Head of caudate nucleus (tissue), 42 donors: Measurements from ENCODE around the gene TRAF4.
"Not testable (repeated sequence)": the region's sequence is repeated elsewhere in the genome, so short reads cannot be mapped to it uniquely, and the experiment has no call there.

Source experiments
- DNase-seq, 42 donors: peaks; one replicate each; pipeline versions ENCODE4 v3.0.0 to v3.0.0-alpha.2; 2020 to 2021; ENCODE audit warnings: mixed read lengths in 7 of 42
- intact Hi-C: fragments of 100-400 bp; cut with DNase I; formaldehyde crosslinking; loops from one replicate; pipeline ENCODE4 v1.15.0; 2022

TRAF4 gene

DNA sequence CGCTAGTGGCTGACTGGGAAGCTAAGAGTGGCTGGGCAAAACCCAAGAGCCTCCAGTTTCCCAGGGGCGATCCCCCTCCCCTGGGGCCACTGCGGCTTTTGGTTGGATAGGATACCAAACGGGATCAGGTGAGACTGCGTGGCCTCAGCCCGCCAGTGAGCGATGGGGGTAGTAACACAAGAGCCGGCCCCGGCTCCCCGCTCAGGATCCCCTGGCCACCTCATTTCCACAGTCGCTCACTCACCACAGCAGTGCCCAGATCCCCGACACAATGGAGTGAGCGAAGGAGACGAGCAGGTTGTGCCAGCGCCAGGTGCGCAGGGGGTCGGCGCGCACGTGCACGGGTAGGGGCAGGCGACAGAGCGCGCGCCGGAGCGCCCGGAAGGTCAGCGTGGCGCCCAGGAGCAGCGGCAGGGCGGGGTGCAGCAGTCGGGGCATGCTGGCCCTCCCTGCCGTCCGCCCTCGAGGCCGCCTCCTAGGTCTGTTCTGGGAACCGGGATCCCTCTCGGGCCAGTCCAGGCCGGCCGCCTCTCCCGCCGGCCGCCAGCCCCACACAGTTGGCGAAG, 18.1 kb upstream of the TRAF4 start:
- DNase-seq: peak in 8 of 42 donors; percentile 18 to 58 (median 40)
- intact Hi-C loops: loop anchor here (5.0 to 10.0 kb wide), 2 partner anchors 179 to 227 kb away; partner anchors contain the start of genes DHRS13 and PHF12

DNA sequence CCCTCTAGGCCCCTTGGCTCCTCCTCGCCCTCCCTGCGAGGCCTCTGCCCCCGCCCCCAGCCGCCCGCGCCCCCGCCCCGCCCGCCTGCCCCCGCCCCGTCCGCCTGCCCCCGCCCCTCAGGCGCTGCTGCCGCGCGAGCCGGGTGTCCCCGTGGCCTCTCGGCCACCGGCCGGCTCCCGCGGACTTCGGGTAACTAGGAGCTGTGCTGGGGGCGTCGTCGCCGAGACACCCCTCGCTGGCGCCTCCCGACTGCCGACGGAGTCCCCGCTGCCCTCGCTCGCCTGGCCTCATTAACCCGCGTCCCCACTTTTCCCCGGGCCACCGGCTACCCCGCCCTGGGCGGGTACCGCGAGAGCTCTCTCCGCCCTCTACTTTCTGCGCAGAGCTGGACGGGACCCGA, 17.6 kb upstream of the TRAF4 start, which contains the start of gene TLCD1:
Gene TLCD1, minus strand, starts transcription at position 8 of the 401 bp plus-strand sequence. CDS start 136 bp downstream, outside the sequence.
- intact Hi-C loops: loop anchor here (5.0 to 10.0 kb wide), 2 partner anchors 179 to 226 kb away; partner anchors contain the start of genes DHRS13 and PHF12
- peak in 29 of 42 donors; percentile 30 to 81 (median 59) for DNase-seq

DNA sequence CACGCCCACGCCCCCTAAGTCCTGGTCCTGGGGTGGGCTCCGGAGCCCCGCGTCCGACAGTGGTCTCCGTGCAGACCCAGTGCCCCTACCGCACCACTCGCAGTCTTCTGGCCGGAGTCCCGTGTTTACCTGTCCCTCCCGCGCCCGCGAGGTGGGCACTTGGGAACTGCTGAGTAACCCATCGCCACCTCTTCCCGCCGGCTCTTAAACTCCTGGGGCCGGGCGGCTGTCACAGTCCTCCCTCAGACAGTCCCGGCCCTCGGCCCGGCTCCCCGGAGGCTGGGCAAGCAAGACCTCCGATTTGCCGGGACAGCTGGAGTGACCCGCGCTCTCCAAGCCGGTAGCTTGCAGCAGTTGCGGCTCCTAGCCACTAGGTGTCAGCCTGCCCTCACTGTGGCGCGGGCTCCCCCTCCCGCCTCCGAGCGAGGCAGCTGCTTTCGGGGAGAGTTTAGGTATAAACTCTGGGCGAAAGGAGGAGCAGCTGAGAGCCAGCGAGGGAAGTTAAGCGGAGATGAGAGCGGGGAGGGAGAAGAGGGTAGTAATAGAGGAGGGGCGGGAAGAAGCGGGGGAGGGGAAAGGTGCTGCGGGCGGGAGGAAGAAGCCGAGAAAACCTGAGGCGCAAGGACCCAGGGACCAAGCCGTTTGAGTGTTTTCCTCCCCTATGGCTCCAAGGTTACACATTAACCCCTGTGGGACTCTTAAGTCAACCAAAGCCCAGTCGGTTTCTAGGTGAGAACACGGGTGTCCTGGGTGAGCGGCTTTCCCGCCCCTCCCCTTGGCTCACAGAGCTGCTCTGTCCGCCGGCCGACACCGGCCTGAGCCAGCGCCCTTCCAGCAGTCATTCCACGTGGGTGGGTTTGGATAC, 17.0 kb upstream of the TRAF4 start:
- intact Hi-C loops: loop anchor here (5.0 to 10.0 kb wide), 2 partner anchors 178 to 225 kb away; partner anchors contain the start of genes DHRS13 and PHF12
- peak; percentile 86 to 97 (median 93) for DNase-seq

DNA sequence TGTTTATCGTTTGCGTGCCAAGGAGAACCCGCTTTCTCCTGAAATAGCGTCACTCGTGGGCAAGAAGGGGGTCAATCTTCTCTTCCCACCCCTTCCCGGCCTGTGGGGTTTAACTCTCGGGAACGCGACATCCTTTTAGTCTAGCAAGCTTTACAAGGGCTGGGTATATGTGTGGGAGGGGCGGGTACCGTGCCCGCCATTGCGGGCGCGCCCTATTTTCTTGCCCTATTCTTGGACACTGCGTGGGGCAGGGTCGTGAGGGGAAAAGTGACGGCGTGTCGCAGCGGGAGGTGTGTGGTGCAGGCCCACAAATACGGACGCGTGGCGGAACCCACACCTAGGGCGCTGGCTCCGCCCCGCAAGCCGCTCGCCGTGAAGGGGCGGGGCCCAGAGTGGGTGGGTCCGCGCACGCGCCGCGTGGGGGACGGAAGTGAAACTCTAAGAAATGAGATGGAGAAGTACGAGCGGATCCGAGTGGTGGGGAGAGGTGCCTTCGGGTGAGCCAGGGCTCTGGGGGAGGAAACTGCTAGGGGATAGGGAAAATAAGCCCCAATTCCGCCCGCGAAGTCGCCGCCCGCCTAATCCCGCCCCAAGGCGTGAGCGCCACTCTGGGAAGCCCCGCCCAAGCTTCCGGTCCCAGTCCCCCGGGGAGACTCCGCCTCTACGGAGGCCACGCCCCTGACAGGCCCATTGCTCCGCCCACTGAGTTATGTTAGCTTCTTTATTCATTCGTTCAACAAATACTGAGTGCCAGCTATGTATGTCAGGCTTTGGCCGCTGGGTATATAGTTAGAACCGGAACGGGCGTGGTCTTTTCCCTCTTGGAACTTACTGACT, 15.2 kb upstream of the TRAF4 start, which contains the start of gene NEK8:
Gene NEK8, plus strand, starts transcription at position 425 of the 837 bp plus-strand sequence. Its CDS starts 26 bp downstream, at position 451.
- DNase-seq: peak; percentile 89 to 98 (median 95)
- intact Hi-C loops: loop anchor here (2.0 to 10.0 kb wide), 3 partner anchors 16 to 224 kb away; partner anchors contain the start of genes DHRS13, PHF12 and TRAF4

DNA sequence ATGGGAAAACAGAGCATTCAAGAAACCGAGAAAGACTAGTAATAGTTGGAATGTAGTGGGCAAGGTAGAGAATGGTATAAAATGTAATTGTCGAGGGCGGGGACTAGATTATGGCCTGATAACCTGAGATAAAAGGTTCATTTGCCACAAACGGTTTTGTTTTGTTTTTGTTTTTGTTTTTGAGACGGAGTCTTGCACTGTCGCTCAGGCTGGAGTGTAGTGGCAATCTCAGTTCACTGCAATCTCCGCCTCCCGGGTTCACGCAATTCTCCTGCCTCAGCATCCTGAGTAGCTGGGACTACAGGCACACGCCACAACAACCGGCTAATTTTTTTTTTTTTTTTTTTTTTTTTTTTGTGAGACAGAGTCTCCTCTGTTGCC, 13.9 kb upstream of the TRAF4 start:
- intact Hi-C loops: loop anchor here (2.0 to 10.0 kb wide), 3 partner anchors 15 to 222 kb away; partner anchors contain the start of genes DHRS13, PHF12 and TRAF4
- DNase-seq: no peak

DNA sequence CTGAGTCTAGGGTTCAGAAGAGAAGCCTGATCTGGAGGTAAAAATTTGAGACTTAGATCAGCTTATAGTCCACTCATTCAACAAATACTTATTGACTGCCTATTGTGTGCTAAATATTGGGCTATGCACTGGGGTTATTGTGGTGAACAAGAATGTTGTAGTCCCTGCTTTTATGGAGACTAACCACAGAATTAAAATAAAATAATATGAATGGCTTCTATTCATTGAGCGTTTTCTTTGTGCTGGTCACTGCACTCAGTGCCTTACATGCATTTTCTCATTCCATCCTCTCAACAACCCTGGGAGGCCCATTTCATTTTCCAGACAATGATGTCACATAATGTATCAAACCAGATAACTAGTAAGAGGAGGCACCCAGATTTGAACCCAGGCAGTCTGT, 10.5 kb upstream of the TRAF4 start:
- no peak for DNase-seq
- intact Hi-C loops: no loop called here

DNA sequence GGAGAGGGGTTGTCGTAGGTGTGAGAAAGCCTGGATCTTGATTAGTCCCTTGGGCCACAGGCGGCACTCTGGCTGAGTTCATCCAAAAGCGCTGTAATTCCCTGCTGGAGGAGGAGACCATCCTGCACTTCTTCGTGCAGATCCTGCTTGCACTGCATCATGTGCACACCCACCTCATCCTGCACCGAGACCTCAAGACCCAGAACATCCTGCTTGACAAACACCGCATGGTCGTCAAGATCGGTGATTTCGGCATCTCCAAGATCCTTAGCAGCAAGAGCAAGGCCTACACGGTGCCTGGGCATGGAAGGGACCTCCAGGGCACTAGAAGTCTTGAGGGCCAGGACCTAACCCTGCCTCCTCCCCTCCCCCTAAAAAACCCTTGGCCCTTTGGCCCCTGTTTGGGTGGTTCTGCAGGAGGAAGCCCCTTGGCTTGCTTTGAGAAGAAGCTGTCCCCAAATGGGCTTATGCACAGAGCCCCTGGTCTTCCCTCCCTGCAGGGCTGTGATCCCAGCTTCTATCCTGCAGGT, 9.0 kb upstream of the TRAF4 start:
- no peak for DNase-seq
- intact Hi-C loops: no loop called here

DNA sequence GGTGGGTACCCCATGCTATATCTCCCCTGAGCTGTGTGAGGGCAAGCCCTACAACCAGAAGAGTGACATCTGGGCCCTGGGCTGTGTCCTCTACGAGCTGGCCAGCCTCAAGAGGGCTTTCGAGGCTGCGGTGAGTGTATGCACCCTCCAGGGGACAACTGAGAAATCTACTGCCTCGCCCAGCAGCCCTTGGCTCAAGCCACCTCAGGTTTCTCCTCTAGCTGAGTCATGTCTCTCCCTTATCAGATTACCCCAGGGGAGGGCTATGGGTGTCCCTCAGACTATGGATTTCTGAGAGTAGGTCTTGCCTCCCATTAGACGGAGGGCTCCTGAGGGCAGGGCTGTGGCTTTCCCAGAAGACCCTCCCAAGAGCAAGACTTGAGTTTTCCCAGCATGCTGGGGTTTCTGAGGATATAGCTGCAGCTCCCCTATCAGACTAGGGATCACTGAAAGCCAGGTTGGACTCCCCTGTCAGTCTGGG, 8.5 kb upstream of the TRAF4 start:
- intact Hi-C loops: no loop called here
- DNase-seq: no peak

DNA sequence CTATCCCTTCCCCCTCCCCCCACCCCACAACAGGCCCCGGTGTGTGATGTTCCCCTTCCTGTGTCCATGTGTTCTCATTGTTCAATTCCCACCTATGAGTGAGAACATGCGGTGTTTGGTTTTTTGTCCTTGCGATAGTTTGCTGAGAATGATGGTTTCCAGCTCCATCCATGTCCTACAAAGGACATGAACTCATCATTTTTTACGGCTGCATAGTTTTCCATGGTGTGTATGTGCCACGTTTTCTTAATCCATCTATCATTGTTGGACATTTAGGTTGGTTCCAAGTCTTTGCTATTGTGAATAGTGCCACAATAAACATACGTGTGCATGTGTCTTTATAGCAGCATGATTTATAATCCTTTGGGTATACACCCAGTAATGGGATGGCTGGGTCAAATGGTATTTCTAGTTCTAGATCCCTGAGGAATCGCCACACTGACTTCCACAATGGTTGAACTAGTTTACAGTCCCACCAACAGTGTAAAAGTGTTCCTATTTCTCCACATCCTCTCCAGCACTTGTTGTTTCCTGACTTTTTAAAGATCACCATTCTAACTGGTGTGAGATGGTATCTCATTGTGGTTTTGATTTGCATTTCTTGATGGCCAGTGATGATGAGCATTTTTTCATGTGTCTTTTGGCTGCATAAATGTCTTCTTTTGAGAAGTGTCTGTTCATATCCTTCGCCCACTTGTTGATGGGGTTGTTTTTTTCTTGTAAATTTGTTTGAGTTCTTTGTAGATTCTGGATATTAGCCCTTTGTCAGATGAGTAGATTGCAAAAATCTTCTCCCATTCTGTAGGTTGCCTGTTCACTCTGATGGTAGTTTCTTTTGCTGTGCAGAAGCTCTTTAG, 7.7 kb upstream of the TRAF4 start:
- intact Hi-C loops, DNase-seq: not testable (repeated sequence)

DNA sequence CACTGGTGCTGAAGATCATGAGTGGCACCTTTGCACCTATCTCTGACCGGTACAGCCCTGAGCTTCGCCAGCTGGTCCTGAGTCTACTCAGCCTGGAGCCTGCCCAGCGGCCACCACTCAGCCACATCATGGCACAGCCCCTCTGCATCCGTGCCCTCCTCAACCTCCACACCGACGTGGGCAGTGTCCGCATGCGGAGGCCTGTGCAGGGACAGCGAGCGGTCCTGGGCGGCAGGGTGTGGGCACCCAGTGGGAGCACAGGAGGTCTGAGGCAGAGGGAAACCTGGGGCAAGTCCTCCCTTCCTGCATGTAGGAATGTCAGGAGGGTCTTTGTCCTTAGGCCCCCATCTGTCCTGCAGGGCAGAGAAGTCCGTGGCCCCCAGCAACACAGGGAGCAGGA, 6.5 kb upstream of the TRAF4 start:
- intact Hi-C loops: no loop called here
- DNase-seq: no peak

DNA sequence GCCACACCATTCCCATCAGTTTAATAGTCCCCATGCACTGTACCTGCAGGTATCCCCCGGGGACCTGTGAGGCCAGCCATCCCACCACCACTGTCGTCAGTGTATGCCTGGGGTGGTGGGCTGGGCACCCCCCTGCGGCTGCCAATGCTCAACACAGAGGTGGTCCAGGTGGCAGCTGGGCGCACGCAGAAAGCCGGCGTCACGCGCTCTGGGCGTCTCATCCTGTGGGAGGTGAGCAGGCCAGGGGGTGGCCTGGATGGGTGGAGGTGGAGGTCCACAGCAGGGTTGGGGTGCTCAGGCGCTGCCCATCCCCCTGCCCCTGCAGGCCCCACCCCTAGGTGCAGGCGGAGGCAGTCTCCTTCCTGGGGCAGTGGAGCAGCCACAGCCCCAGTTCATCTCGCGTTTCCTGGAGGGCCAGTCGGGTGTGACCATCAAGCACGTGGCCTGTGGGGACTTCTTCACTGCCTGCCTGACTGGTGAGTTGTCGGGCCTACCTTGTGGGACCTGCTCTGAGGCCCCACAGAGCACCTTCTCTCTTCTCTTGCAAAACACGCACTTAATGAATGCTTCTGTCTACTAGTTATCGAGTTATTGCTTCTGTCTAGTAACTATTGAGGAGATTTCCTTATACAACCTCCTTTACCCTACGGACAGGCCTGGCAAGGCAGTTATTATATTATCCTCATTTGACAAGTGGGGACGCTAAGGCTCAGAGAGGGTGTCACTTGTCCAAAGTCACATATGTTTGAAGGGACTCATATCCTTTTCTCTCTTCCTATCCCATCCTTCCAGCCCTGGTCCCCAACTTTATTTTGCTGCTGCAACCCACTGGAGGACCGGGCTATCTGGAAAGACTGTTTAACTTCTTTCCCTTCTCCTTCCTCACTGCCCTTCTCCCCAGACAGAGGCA, 5.8 kb upstream of the TRAF4 start:
- intact Hi-C loops: no loop called here
- DNase-seq: no peak

DNA sequence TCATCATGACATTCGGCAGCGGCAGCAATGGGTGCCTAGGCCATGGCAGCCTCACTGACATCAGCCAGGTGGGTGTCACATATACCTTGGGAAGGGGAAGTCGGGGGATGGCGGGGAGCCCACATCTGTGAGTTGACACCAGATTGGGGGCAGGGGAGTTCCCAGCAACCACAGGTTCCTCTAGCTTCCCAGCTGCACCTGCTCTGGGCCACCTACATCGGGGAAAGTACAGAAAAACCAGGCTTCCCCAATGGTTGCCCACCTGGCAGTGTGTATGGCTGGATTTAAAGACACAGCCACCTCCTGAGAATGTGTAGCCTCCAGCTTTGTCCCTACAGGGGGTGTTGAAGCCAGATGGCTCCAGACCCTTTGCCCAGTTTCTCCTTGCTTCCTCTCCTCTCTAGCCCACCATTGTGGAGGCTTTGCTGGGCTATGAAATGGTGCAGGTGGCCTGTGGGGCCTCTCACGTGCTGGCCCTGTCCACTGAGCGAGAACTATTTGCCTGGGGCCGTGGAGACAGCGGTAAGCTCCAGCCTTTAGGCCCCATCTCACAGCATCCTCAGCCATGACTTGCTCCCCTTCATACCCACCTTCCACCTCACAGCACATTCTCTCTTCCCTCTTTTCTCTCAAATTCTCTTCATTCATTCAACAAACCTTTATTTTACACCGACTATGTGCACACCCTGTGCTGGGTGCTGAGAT, 5.0 kb upstream of the TRAF4 start:
- intact Hi-C loops: no loop called here
- DNase-seq: no peak

DNA sequence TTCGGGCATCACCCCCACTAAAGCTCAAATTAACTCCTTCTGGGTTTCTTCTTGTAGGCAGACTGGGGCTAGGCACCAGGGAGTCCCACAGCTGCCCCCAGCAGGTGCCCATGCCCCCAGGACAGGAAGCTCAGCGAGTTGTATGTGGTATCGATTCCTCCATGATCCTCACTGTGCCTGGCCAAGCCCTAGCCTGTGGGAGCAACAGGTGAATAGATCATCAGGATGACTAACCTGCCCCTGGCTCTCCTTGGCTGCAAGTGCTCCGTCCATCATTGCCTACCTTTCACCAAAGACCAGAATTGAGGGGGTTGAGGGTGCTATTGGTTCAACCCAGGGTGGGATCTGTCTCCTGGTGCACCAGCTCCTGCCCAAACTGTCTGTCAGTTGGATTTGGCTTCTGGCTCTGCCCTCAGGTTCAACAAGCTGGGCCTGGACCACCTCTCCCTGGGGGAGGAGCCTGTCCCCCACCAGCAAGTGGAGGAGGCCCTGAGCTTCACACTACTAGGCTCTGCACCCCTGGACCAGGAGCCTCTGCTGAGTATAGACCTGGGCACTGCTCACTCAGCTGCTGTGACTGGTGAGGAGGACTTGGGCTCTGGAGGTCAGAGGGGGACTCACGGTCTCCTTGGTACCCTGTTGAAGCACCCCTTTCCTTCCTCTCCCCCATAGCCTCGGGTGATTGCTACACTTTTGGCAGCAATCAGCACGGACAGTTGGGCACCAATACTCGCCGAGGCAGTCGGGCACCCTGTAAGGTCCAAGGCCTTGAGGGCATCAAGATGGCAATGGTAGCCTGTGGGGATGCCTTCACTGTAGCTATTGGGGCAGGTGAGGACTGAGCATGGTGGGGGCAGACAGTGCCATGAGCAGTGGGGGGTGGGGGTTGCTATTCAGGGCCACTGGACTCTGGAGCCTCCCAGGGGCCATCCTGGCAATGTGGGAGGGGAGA, 3.1 kb upstream of the TRAF4 start:
- DNase-seq: no peak

DNA sequence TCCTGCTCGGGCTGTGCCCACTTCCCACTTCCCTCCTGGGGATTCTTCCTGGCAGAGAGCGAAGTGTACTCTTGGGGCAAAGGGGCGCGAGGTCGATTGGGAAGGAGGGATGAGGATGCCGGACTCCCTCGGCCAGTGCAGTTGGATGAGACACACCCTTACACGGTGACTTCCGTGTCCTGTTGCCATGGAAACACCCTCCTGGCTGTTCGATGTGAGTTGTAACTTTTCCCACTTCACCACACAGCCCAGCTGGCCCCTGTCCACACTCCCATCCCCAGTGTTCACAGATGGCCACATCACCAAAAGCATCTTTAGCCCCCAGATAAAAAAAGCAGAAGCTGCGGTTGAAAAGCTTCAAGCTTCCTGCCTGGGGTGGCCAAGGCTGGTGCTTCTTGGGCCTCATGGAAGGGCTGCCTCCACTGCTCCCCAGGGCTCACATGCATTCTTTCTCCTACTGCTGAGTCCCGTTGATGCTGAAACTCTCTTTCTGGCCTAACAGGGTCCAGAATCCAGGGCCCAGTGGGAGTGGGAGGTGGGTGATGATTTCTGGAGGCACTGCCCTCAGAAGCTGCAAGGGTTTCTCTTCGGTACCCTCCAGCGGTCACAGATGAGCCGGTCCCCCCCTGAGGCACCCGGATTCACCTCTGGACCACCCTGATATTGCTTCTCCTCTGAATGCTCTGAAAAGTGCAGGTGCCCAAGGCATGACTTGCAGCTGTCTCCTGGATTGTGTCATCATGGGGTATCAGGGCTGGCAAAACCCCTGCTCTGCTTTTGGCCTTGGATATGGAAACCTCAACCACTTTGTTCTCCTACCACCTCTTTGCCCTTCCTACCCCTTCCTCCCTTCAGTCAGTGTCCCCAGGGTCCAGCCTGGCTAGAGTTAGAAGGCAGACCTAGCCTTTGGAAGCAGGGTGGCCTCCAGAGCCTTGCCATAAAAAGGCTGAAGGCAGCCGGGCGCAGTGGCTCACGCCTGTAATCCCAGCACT, 2.2 kb upstream of the TRAF4 start:
- DNase-seq: peak in 1 of 42 donors; percentile 37

More for the DNA sequence above, 3.1 kb upstream of the TRAF4 start:
- intact Hi-C loops: no loop called here

More for the DNA sequence above, 2.2 kb upstream of the TRAF4 start:
- intact Hi-C loops: no loop called here
